Neural crest cell (in vitro differentiated cells): ENCODE results near the gene DRC1. TPM values are rescaled to one million over a fixed set of nuclear protein-coding genes. Genes with fewer than 3 reads are reported as not detected.

Experiments used
- DNase-seq: peaks from one replicate; pipeline ENCODE4 v3.0.0; 2021; ENCODE audit warnings: low read depth, mixed read lengths, low spot score
- H3K27ac Mint-ChIP-seq: one replicate; pipeline ENCODE4 v1.8.0; 2021; ENCODE audit warnings: mild to moderate bottlenecking, mixed read lengths; ENCODE audit not compliant: unreplicated experiment
- H3K27me3 Mint-ChIP-seq: 2 replicates; pipeline ENCODE4 v1.8.0; 2021; ENCODE audit warnings: low read depth, mild to moderate bottlenecking, mixed read lengths
- H3K36me3 Mint-ChIP-seq: 2 replicates; pipeline ENCODE4 v1.8.0; 2021; ENCODE audit warnings: low read depth, mild to moderate bottlenecking, mixed read lengths
- H3K4me1 Mint-ChIP-seq: 2 replicates; pipeline ENCODE4 v1.8.0; 2021; ENCODE audit warnings: mixed read lengths
- H3K4me3 Mint-ChIP-seq: one replicate; pipeline ENCODE4 v1.8.0; 2021; ENCODE audit warnings: mild to moderate bottlenecking, mixed read lengths
- H3K9me3 Mint-ChIP-seq: 2 replicates; pipeline ENCODE4 v1.8.0; 2021; ENCODE audit warnings: mixed read lengths
- total RNA-seq: library from RNA; stranded (reverse); gene quantifications from 2 replicates; pipeline ENCODE4 v1.2.1, GENCODE V29; 2021
- TF ChIP-seq, protein P1 (sequence below): fragments of 200-600 bp; sonication (generic); conservative IDR thresholded peaks from 2 replicates; pipeline ENCODE4 v1.5.0; 2021; ENCODE audit warnings: antibody characterized with exemption, mild to moderate bottlenecking

The DRC1 gene
- total RNA-seq, 1 donor from 2014 or later, result 0.30 TPM

DNA sequence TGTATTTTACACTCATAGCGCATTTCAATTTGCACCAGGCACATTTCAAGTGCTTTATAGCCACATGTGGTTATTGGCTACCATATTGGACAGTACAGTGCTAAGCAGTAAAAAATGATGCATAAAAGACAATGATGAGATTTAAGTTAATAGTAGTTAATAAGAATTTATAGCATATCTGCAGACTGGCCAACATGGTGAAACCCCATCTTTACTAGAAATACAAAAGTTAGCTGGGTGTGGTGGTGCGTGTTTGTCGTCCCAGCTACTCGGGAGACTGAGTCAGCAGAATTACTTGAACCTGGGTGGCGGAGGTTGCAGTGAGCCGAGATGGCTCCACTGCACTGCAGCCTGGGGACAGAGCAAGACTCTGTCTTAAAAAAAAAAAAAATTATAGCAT is 9.7 kb downstream of the DRC1 start:
- Mint-ChIP-seq H3K9me3 (peaks cover 4% of the 10 kb centered on the region), H3K4me1 (peaks cover 4% of the 10 kb centered on the region), H3K27me3 (peaks cover 2% of the 10 kb centered on the region), H3K36me3 (no peaks in the 10 kb centered on the region), H3K27ac (no peak overlapping the region), H3K4me3 (no peak overlapping the region)
- DNase-seq, result no peak
- TF ChIP-seq, protein P1, sequence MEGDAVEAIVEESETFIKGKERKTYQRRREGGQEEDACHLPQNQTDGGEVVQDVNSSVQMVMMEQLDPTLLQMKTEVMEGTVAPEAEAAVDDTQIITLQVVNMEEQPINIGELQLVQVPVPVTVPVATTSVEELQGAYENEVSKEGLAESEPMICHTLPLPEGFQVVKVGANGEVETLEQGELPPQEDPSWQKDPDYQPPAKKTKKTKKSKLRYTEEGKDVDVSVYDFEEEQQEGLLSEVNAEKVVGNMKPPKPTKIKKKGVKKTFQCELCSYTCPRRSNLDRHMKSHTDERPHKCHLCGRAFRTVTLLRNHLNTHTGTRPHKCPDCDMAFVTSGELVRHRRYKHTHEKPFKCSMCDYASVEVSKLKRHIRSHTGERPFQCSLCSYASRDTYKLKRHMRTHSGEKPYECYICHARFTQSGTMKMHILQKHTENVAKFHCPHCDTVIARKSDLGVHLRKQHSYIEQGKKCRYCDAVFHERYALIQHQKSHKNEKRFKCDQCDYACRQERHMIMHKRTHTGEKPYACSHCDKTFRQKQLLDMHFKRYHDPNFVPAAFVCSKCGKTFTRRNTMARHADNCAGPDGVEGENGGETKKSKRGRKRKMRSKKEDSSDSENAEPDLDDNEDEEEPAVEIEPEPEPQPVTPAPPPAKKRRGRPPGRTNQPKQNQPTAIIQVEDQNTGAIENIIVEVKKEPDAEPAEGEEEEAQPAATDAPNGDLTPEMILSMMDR, result no peak

DNA sequence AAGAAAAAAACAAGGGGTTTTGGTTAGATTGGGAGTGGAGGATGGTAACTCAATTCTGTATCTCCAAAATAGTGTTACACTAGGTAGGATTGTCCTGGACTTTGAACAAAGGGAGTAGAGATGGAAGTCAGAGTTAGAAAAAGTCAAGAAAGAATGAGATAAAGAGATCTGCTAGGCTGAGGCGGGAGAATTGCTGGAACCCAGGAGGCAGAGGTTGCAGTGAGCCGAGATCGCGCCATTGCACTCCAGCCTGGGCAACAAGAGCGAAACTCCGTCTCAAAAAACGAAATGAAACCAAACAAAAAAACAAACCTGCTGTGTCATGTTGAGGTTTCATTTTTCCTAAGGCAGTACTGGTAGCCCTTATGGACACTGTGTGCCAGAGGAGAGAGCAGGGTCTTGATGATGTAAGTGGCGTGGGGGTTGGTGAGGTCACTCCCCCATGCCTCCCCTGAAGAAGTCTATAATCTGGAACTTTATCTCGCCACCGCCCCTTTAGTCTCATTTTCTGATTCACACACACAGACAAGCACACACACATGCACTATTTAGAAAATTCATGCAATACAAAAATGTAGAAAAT is 10.5 kb downstream of the DRC1 start:
- Mint-ChIP-seq H3K27ac (peak overlapping the region; percentile 78), H3K9me3 (peaks cover 4% of the 10 kb centered on the region), H3K4me3 (no peak overlapping the region)

DNA sequence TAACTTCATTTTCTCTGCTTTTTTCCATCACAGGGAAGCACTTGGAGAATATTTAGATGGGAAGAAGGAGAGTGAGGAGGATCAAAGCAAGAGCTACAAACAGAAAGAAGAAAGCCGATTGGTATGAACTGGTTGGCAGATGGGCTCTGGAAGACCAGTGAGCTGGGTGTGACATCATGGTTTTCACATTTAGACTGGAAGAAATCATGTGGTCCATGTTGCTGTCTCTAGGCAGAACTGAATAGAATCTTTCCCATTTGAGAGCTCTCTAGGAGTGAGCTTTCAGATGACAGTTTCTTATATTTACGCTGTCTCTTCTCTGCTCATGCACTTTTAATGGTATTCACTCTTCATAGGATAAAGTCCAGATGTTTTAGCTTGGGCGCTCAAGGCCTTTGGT is 12.6 kb downstream of the DRC1 start:
- H3K4me3 Mint-ChIP-seq, result no peak overlapping the region
- H3K36me3 Mint-ChIP-seq, result no peaks in the 10 kb centered on the region
- TF ChIP-seq, protein P1, result no peak
- no peak overlapping the region for H3K27ac Mint-ChIP-seq
- peaks cover 4% of the 10 kb centered on the region for H3K4me1 Mint-ChIP-seq
- no peak for DNase-seq
- peaks cover 2% of the 10 kb centered on the region for H3K27me3 Mint-ChIP-seq
- H3K9me3 Mint-ChIP-seq, result peaks cover 4% of the 10 kb centered on the region

More for the DNA sequence above, 10.5 kb downstream of the DRC1 start:
- H3K4me1 Mint-ChIP-seq, result peaks cover 4% of the 10 kb centered on the region
- TF ChIP-seq, protein P1, result no peak
- no peaks in the 10 kb centered on the region for H3K36me3 Mint-ChIP-seq
- DNase-seq, result no peak
- peaks cover 2% of the 10 kb centered on the region for H3K27me3 Mint-ChIP-seq

DNA sequence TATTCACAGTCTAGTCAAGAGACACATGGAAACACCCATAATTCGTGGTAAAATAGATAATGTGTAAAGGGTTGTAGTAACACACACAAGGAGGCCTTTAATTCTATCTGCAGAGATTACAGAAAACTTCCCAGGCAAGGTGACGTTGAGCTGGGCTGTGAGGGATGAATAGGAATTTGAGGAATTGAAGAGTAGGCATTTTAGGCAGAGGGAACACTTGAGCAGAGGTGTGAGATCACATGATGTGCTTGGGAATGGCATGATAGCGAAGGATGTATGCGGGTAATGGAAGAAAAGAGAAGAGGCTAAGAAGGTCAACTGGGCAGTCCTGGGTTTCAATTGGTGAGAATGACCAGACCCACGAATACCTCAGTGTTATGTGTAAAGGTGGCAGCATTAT is 20.2 kb downstream of the DRC1 start:
- TF ChIP-seq, protein P1, result no peak
- no peak for DNase-seq
- H3K27me3 Mint-ChIP-seq, result no peaks in the 10 kb centered on the region
- H3K9me3 Mint-ChIP-seq, result no peaks in the 10 kb centered on the region
- H3K4me1 Mint-ChIP-seq, result no peaks in the 10 kb centered on the region
- H3K27ac Mint-ChIP-seq, result no peak overlapping the region
- no peak overlapping the region for H3K4me3 Mint-ChIP-seq
- no peaks in the 10 kb centered on the region for H3K36me3 Mint-ChIP-seq

DNA sequence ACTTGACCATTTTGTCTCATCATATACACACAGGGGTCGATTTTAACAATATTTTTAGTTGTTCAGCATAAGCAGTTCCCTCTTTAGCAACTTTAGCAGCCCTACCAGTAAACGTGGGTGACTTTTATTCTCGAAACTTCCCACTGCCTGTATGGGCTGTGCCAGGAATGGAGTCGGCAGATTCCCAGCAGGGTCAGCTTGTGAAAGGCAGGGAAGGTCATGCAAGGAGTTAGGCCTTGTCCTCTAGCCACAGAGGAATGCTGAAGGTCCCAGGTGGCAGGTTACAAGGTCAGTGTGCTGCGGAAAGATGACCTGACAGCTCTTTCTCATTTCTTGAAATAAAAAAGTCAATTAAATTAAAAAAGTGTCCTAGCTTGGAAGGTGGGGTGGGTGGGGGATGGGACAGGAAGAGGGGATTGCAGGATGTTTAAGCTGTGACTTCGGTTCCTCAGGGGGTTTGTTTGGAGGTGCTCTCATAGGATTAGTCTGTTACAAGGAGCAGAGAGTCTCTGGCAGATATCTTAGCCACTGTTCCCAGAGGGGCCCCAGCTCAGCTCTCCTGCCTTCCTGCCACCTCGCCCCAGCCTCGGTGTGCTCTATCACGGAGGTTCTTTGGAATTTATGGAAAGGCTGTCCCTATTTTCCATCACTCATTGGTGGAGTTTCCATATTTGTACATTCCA is 21.4 kb downstream of the DRC1 start:
- DNase-seq, result no peak
- Mint-ChIP-seq H3K4me1 (no peaks in the 10 kb centered on the region), H3K27ac (no peak overlapping the region), H3K9me3 (no peaks in the 10 kb centered on the region), H3K27me3 (no peaks in the 10 kb centered on the region), H3K4me3 (no peak overlapping the region), H3K36me3 (no peaks in the 10 kb centered on the region)
- TF ChIP-seq, protein P1, result no peak
